ENCODE results near the gene GADD45A. TPM values are rescaled to one million over a fixed set of nuclear protein-coding genes. Genes with fewer than 3 reads are reported as not detected.

GADD45A gene
- total RNA-seq, 1 donor from 2014 or later: 46.5 TPM

DNA sequence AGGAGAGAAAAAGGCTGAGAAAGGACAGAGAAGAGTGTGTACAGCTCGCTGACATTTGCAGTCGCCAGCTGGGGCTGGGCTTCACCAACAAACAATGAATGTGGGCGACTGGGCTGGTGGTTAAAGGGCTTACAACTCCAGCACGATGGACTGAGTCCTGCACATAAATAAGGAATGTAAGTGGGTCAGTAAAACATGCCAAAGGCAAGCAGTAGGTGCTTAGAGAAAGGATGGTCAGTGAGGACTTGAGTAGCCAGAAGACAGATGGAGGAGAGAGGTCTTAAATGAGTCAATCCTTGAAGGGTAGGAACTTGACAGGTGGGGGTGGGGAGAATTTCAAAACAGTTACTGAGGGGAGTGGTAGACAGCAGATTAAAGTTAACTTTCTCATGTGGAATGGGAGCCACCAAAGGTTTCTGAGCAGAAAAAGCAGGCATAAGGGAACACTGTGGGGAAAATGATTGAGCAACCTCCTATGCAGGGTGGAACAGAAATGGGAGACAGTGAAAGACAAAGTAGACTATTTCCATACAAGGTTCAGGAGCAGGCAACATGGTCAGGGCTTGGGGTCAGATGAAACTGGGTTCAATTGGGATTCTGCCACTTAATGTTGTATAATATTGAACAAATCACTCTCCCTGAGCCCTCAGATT lies 37.4 kb downstream of the GADD45A start:
- no peak for DNase-seq (ENCODE audit: low spot score)
- Mint-ChIP-seq H3K36me3 (ENCODE audit: low read depth, unreplicated experiment) (no peaks in the 10 kb centered on the region), H3K27me3 (ENCODE audit: unreplicated experiment) (no peaks in the 10 kb centered on the region), H3K27ac (ENCODE audit: unreplicated experiment) (no peak overlapping the region), H3K4me3 (ENCODE audit: unreplicated experiment) (no peak overlapping the region), H3K4me1 (ENCODE audit: unreplicated experiment) (peaks cover 15% of the 10 kb centered on the region), H3K9me3 (ENCODE audit: unreplicated experiment) (no peaks in the 10 kb centered on the region)
- TF ChIP-seq, protein P1, sequence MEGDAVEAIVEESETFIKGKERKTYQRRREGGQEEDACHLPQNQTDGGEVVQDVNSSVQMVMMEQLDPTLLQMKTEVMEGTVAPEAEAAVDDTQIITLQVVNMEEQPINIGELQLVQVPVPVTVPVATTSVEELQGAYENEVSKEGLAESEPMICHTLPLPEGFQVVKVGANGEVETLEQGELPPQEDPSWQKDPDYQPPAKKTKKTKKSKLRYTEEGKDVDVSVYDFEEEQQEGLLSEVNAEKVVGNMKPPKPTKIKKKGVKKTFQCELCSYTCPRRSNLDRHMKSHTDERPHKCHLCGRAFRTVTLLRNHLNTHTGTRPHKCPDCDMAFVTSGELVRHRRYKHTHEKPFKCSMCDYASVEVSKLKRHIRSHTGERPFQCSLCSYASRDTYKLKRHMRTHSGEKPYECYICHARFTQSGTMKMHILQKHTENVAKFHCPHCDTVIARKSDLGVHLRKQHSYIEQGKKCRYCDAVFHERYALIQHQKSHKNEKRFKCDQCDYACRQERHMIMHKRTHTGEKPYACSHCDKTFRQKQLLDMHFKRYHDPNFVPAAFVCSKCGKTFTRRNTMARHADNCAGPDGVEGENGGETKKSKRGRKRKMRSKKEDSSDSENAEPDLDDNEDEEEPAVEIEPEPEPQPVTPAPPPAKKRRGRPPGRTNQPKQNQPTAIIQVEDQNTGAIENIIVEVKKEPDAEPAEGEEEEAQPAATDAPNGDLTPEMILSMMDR (IDR thresholded peaks at IDR 0.05; ENCODE audit: unreplicated experiment): no peak

DNA sequence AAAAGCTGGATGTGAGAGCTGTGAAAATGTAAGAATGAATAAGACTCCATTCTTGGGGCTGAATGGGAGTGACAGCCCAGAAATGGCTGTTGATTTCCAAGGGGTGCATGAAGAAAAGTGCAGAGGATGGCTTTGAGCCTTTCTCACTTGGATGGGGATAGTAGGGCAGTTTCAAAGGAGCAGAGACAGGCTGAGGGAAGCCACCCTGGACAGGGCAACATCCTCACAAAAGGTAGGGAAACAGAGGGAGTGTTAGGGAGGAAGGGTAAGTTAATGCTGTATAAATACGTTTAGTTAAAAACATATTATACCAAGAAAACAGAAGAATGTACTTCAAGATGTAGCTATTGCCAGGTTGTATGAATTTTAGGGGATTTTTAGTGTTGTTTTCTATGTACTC lies 38.1 kb downstream of the GADD45A start:
- no peak overlapping the region for H3K27ac Mint-ChIP-seq (ENCODE audit: unreplicated experiment)
- TF ChIP-seq, protein P1 (IDR thresholded peaks at IDR 0.05; ENCODE audit: unreplicated experiment): no peak

DNA sequence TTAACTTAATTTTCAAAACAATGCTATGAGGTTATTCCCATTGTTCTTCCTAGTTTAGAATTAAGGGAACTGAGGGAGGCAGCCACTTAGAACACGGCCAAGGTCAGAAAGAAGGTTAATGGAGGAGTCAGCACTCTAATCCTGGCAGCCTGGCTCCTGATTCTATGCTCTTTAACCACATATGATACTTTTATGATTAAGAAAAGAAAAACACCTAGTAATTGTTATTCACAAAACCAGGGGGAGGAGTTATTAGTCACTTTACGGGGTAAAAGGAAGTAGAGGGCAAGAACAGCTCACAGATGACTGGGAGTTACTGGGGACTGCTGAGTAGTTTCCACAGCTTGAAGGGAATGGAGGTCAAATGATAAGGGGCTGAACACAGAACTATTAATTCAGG lies 38.6 kb downstream of the GADD45A start:
- TF ChIP-seq, protein P1 (IDR thresholded peaks at IDR 0.05; ENCODE audit: unreplicated experiment): no peak
- H3K9me3 Mint-ChIP-seq (ENCODE audit: unreplicated experiment): no peaks in the 10 kb centered on the region
- H3K27ac Mint-ChIP-seq (ENCODE audit: unreplicated experiment): no peak overlapping the region
- H3K27me3 Mint-ChIP-seq (ENCODE audit: unreplicated experiment): peaks cover 2% of the 10 kb centered on the region
- no peak for DNase-seq (ENCODE audit: low spot score)
- H3K36me3 Mint-ChIP-seq (ENCODE audit: low read depth, unreplicated experiment): no peaks in the 10 kb centered on the region
- H3K4me1 Mint-ChIP-seq (ENCODE audit: unreplicated experiment): peaks cover 15% of the 10 kb centered on the region
- no peak overlapping the region for H3K4me3 Mint-ChIP-seq (ENCODE audit: unreplicated experiment)

More for the DNA sequence above, 38.1 kb downstream of the GADD45A start:
- Mint-ChIP-seq H3K4me3 (ENCODE audit: unreplicated experiment) (no peak overlapping the region), H3K4me1 (ENCODE audit: unreplicated experiment) (peaks cover 15% of the 10 kb centered on the region), H3K27me3 (ENCODE audit: unreplicated experiment) (no peaks in the 10 kb centered on the region), H3K9me3 (ENCODE audit: unreplicated experiment) (no peaks in the 10 kb centered on the region), H3K36me3 (ENCODE audit: low read depth, unreplicated experiment) (no peaks in the 10 kb centered on the region)
- no peak for DNase-seq (ENCODE audit: low spot score)

DNA sequence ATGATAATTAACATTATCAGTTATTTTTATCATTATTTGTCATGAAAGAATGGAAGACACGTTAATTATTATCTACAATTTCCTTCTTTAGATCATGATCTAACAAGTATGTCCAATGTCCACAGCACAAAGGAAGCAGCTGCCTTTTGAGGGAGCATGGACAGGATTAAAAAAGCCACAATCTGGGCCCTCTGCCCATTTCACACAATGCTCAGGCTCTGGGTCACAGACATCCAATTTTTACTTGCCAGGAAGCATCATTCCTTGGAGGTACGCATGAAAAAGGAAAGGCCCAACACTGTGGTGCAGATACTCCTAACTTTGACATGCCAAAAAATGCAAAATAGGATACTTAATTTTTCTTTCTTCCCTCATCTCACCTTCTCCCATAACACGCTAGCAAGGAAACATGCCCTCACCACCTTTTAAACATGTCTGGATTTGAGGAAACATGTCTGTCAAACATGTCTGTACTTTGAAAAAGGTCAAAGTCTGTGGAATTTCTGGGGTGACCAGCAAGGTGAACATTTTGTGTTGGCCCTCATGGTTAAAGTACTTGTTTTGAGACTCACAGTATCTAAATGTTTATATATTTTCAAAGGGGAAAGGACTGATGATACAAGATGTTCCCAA lies 40.0 kb downstream of the GADD45A start:
- Mint-ChIP-seq H3K9me3 (ENCODE audit: unreplicated experiment) (no peaks in the 10 kb centered on the region), H3K36me3 (ENCODE audit: low read depth, unreplicated experiment) (no peaks in the 10 kb centered on the region), H3K4me3 (ENCODE audit: unreplicated experiment) (no peak overlapping the region), H3K4me1 (ENCODE audit: unreplicated experiment) (peaks cover 9% of the 10 kb centered on the region), H3K27ac (ENCODE audit: unreplicated experiment) (no peak overlapping the region), H3K27me3 (ENCODE audit: unreplicated experiment) (peaks cover 2% of the 10 kb centered on the region)
- TF ChIP-seq, protein P1 (IDR thresholded peaks at IDR 0.05; ENCODE audit: unreplicated experiment): no peak
- DNase-seq (ENCODE audit: low spot score): no peak

DNA sequence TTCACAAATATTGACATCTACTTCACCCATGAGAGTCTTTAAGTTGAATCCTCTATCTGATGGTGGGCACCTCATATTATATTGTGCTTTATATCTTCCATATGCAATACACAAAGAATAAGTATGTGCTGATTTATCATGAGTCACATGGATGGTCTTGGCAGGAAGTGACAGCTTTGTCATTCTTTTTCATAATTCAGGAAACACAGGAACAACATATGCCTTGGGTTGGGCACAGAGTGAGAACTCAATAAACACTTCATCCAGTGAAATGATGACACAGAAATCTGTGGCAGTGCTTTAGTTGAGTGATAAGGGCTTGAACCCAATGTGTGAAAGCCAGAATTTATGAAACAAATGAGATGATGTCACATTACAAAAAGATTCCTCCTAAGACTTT lies 41.2 kb downstream of the GADD45A start:
- Mint-ChIP-seq H3K27ac (ENCODE audit: unreplicated experiment) (no peak overlapping the region), H3K4me3 (ENCODE audit: unreplicated experiment) (no peak overlapping the region), H3K4me1 (ENCODE audit: unreplicated experiment) (peaks cover 2% of the 10 kb centered on the region), H3K27me3 (ENCODE audit: unreplicated experiment) (peaks cover 2% of the 10 kb centered on the region), H3K9me3 (ENCODE audit: unreplicated experiment) (no peaks in the 10 kb centered on the region), H3K36me3 (ENCODE audit: low read depth, unreplicated experiment) (no peaks in the 10 kb centered on the region)
- TF ChIP-seq, protein P1 (IDR thresholded peaks at IDR 0.05; ENCODE audit: unreplicated experiment): no peak
- no peak for DNase-seq (ENCODE audit: low spot score)
